DND-41 (cell line): Measurements from ENCODE around the gene PARS2.

Experiments
- CTCF ChIP-seq: IDR thresholded peaks from 2 replicates; pipeline ENCODE4 v1.5.1; 2012; ENCODE audit warnings: borderline replicate concordance, low read length, moderate library complexity, mild to moderate bottlenecking; ENCODE audit not compliant: poor library complexity, severe bottlenecking; ENCODE audit errors: extremely low read depth
- EZH2 ChIP-seq: IDR thresholded peaks from 3 replicates; pipeline ENCODE4 v1.6.1; 2012; ENCODE audit warnings: borderline replicate concordance, low read depth, mild to moderate bottlenecking, moderate library complexity, low read length, inconsistent platforms; ENCODE audit not compliant: severe bottlenecking

DNA sequence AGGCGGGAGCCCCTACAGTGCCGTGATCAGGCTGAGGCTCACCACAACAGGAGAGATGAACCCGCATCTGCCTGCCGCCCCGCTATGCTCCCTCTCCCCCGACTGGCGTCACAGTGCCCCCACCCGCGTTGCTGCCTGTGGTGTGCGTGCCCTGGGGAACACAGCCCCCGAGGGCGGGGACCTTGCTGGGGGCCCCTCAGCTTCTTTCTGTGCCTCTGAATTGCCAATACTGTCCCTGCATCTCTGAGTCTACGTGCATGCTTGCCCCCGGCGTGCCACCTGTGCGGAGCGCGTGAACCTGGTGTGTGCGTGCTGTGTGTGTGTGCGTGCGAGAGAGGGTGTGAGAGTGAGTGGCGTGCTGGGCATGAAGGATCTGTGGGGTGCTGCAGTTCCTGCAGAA lies 10.3 kb downstream of the PARS2 start:
- no peak for TF ChIP-seq CTCF
- no peak for TF ChIP-seq EZH2
